HG02973 (cell line): ENCODE results near the gene CABP2.
"Not testable (repeated sequence)": the region's sequence is repeated elsewhere in the genome, so short reads cannot be mapped to it uniquely, and the experiment has no call there.

Source experiments
- ATAC-seq: cut with Tn5 transposase; IDR thresholded peaks from one replicate; pipeline ENCODE4 v1.9.1; 2021; ENCODE audit warnings: moderate library complexity; ENCODE audit not compliant: unreplicated experiment

The CABP2 gene

DNA sequence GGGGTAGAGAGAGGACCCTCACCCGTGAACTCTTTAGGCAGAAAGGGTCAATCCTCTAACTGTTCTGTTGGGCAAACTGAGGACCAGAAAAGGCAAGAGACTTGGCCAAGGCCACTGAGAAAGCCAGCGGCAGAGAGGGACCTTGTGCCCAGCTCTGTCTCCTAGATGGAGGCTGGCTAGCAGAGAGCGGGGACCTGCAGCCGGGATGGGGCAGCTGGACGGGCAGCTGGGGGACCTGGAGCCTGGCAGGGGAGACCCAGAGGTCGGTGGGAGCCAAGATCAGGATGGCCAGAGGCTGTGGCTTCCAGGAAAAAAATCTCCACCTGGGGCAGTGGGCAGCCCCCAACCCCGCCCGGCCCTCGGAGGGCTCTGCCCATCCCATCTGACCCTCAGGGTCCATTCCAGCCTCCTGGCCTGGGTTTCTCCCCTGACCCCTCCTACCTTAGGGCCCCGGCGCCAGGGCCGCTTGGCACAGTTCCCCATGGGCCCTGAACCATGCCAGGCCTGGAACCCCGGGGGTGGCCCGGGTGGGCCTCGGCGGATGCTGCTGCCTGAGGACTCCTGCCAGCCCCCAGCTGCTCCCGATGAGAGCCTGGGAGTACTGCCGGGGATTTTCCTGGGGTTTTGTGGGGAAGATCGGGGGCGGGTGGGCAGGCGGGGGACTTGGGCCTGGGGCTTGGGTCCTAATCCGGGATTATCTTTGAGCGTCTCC is at the start of gene CABP2:
Gene CABP2 (minus strand): TSS at position 603 of the 712 bp plus-strand sequence. CDS start 120 bp downstream, at position 483.
- no peak for ATAC-seq

DNA sequence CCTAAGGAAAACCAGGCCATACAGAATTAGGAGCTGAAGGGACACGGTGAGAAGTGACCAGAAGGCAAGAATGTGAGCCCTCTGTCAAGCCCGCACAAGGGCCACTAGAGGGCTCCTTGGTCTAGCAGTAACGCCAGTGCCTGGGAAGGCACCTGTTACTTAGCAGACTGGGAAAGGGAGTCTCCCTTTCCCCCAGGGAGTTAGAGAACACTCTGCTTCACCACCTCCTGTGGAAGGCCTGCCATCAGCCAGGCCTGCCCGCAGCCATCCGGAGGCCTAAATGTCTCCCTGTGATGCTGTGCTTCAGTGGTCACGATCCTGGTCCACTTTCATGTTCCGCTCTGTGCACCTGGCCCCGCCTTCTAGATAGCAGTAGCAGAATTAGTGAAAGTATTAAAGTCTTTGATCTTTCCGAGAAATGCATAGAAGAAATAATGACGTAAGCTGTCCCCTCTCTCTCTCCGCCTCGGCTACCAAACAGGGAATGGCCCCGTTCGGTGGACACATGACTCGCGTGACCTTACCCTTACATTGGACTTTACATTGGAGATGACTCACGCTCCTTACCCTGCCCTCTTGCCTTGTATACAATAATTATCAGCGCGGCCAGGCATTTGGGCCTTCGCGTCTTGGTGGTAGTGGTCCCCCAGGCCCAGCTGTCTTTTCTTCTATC is 49.6 kb upstream of the CABP2 start:
- ATAC-seq = no peak

GRCh38 chr11:67572305-67572704 is 49.1 kb upstream of the CABP2 start:
- no peak for ATAC-seq

- no peak for ATAC-seq
These were observed 48.2 kb upstream of the CABP2 start for GRCh38 chr11:67571443-67571842.

- ATAC-seq = no peak
These were observed 41.0 kb upstream of the CABP2 start for GRCh38 chr11:67564230-67564629.

- ATAC-seq = not testable (repeated sequence)
These were observed 40.5 kb upstream of the CABP2 start for GRCh38 chr11:67563705-67564114.

- ATAC-seq = no peak
These were observed 39.9 kb upstream of the CABP2 start for GRCh38 chr11:67562963-67563704.

DNA sequence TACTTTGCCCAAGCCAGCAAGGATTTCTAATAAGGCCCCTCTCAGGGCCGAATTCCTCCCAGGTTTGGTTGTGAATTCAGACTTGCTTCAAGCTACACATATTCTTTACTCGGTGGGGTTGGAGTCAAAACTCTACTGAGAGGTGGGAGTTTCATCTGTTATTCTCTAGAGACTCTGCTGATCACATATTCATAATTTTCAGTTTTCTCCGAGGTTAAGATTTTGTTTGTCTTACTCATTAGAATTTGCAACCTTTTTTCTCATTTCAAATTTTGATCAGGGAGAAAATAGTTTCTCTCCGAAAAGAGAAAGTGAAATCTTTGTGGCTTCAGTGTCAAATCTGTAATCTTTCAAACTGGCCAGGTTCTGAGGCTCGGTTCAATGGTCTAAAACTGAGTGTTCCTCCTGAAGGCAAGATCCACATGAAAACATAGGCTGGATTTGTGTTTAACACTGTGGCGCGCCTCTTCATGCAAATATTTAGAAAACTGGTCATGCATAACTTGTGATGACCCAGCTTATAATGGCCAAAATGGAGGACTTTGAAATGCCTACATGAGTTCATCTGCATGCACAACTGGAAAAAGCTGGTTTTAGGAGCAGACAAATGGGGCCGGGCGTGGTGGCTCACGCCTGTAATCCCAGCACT is 38.8 kb upstream of the CABP2 start:
- ATAC-seq = peak; percentile 84

- no peak for ATAC-seq
These were observed 35.0 kb upstream of the CABP2 start for GRCh38 chr11:67558084-67558772.

- ATAC-seq = no peak
These were observed 33.0 kb upstream of the CABP2 start for GRCh38 chr11:67556244-67556643.

DNA sequence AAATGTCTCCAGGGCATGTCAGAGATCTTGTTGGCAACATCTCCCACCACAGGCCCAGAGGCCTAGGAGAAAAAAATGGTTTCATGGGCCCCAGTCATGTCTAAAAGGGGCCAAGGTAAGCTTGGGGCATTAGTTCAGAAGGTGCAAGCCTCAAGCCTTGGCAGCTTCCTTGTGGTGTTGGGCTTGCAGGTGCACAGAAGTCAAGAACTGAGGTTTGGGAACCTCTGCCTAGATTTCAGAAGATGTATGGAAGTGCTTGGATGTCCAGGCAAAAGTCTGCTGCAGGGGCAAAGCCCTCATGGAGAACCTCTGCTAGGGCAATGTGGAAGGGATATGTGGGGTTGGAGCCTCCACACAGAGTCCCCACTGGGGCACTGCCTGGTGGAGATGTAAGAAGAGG is 28.5 kb upstream of the CABP2 start:
- not testable (repeated sequence) for ATAC-seq

DNA sequence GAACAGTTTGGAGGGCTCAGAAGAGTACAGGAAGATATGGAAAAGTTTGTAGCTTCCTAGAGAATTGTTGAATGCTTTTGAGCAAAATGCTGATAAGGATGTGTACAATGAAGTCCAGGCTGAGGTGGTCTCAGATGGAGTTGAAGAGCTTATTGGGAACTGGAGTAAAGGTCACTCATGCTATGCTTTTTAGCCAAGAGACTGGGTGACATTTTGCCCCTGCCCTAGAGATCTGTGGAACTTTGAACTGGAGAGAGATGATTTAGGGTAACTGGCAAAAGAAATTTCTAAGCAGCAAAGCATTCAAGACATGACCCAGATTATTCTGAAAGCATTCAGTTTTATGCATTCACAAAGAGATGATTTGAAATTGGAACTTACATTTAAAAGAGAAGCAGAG is 27.9 kb upstream of the CABP2 start:
- no peak for ATAC-seq

DNA sequence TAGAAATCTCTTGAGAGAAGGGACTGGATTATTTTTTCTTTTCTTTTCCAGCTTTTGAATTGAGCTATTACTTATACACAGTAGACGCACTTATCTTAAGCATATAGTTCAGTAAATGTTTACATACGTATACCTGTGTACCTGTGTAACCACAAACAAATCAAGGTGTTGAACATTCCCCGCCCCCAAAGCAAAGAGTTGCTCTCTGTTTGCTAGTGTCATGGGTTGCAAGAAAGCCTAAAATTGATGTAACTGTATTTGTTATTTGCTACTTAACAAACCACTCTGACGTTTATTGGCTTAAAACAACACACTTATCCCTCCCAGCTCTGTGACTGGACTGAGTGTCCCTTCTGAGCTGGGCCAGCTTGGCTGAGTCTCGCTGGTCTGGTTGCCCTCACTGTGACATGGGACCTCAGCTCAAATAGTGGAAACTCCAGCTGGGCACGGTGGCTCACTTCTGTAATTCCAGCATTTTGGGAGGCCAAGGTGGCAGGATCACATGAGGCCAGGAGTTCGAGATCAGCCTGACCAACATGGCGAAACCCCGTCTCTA is 25.4 kb upstream of the CABP2 start:
- ATAC-seq = no peak

DNA sequence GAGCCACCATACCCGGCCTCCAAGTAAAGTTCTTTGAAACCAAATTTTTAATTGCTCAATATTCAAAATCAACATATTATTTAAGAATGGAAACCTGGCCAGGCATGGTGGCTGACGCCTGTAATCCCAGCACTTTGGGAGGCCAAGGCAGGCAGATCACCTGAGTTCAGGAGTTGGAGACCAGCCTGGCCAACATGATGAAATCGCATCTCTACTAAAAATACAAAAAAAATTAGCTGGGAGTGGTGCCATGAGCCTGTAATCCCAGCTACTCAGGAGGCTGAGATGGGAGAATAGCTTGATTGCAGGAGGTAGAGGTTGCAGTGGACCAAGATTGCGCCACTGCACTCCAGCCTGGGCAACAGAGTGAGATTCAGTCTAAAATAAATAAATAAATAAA is 24.9 kb upstream of the CABP2 start:
- not testable (repeated sequence) for ATAC-seq

DNA sequence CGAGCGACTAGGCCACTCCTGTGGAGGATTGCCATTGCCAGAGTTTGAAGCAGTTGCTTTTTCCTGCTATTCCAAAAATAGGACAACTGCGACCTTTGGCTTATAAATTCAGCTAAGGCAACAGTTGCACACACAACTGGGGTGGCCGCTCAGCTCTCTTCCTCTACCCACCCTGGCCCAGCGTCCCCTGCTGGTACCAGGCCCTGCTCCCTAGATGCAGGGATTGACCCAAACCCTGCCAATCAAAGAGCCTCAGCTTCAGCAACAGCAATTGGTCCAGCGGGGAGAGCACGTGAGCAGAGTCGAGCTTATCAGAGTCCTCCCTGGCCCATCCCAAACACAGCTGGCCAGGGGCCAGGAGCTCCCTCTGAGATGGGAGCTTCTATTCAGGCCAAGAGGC is 22.0 kb upstream of the CABP2 start:
- no peak for ATAC-seq

GRCh38 chr11:67544616-67545242 is 21.5 kb upstream of the CABP2 start:
- no peak for ATAC-seq

DNA sequence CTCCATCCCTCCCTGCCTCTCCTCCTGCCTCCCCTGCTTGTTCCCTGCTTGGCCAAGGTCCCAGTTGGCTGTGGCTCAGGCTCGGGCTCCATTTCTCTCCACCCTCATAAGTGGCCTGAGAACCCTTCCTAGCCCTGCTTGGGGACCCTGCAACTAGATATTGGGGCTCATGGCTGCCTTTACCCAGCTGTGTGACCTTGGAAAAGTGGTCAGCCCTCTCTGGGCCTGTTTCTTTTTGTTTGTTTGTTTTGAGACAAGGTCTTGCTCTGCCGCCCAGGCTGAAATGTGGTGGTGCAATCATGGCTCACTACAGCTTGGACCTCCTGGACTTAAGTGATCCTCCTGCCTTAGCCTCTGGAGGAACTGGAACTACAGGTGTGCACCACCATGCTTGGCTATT is 20.3 kb upstream of the CABP2 start:
- no peak for ATAC-seq

DNA sequence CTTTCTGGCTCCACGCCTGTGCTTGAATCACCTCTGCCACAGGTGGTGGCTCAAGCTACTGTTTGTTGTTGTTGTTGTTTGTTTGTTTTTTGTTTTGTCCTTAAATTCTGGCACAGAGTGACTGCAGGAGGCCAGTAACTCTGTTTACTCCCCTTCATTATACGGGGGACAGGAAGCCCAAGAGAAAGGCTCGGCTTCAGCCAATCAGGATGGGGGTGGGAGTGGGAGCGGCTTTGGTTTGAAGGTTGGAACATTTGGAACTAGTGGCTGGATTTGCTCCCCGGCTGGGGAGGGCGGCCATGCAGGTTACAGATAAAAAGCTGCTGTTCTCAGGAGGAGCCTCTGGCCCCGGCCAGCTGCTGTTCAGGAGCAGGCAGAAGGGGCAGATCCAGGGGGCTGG is 19.7 kb upstream of the CABP2 start:
- no peak for ATAC-seq

GRCh38 chr11:67542169-67542568 is 18.9 kb upstream of the CABP2 start:
- ATAC-seq = no peak

- ATAC-seq = no peak
These were observed 18.0 kb upstream of the CABP2 start for GRCh38 chr11:67541198-67541597.
